Gastroesophageal sphincter (tissue), 4 donors: ENCODE data around the gene TMEM115. TPM values are rescaled to one million over a fixed set of nuclear protein-coding genes. Genes with fewer than 3 reads are reported as not detected.

ENCODE experiments used
- ATAC-seq: fragments of 150-250 bp; one replicate; pipeline ENCODE4 v1.9.1; 2016; ENCODE audit warnings: mild to moderate bottlenecking, moderate library complexity
- H3K27ac ChIP-seq, 4 donors: fragments of 200-600 bp; sonication (generic) in 3 of 4; 1 replicate in 3 of 4; 2 replicates in 1 of 4; pipeline ENCODE4 v1.5.1; 2016 to 2019
- H3K27me3 ChIP-seq: fragments of 200-600 bp; sonication (generic); one replicate; pipeline ENCODE4 v1.5.1; 2019
- H3K36me3 ChIP-seq, 2 donors: fragments of 200-600 bp; sonication (generic); one replicate each; pipeline ENCODE4 v1.5.1; 2019; ENCODE audit warnings: control low read depth in 1 of 2
- H3K4me1 ChIP-seq, 3 donors: fragments of 200-600 bp; sonication (generic); 1 replicate in 2 of 3; 2 replicates in 1 of 3; pipeline ENCODE4 v1.5.1; 2016 to 2019; ENCODE audit warnings: control low read depth in 2 of 3
- H3K4me3 ChIP-seq, 2 donors: fragments of 200-600 bp; sonication (generic); one replicate each; pipeline ENCODE4 v1.5.1; 2019; ENCODE audit warnings: mild to moderate bottlenecking in 1 of 2, moderate library complexity in 1 of 2
- H3K9me3 ChIP-seq, 3 donors: fragments of 200-600 bp; sonication (generic); one replicate each; pipeline ENCODE4 v1.5.1; 2017 to 2019; ENCODE audit warnings: control low read depth in 2 of 3
- CTCF ChIP-seq, 4 experiments: fragments of 200-600 bp in 2 of 4; fragments of 450-650 bp in 2 of 4; sonication (generic) in 1 of 4; IDR thresholded peaks; one replicate each; pipeline ENCODE4 v1.5.1; 2017 to 2019; ENCODE audit warnings: antibody characterized with exemption in 4 of 4, mild to moderate bottlenecking in 2 of 4, moderate library complexity in 2 of 4
- EP300 ChIP-seq: sonication (generic); formaldehyde crosslinking; IDR thresholded peaks from one replicate; pipeline ENCODE4 v1.6.1; 2017; ENCODE audit warnings: antibody characterized with exemption, mild to moderate bottlenecking
- POLR2A ChIP-seq, 2 donors: fragments of 450-650 bp; IDR thresholded peaks; one replicate each; pipeline ENCODE4 v1.6.1; 2017; ENCODE audit warnings: antibody characterized with exemption in 2 of 2, mild to moderate bottlenecking in 2 of 2, moderate library complexity in 1 of 2
- POLR2AphosphoS5 ChIP-seq: sonication (generic); formaldehyde crosslinking; IDR thresholded peaks from one replicate; pipeline ENCODE4 v1.6.1; 2017; ENCODE audit warnings: antibody characterized with exemption
- WGBS, 2 donors: methylation state at CpG; one replicate each; pipeline ENCODE4 v1.1.5; 2018; ENCODE audit warnings: low coverage in 1 of 2; 5-methylcytosine and 5-hydroxymethylcytosine counted together
- total RNA-seq, 4 donors: library from RNA; depleted of rRNA; stranded (reverse); fragments of >200 nt; gene quantifications; one replicate each; pipeline ENCODE4 v1.1.0, GENCODE V29; 2016

TMEM115 gene
- total RNA-seq, 4 donors from 2014 or later: 41.1 to 66.2 (median 55.7) TPM

- TF ChIP-seq CTCF (IDR thresholded peaks at IDR 0.05) (peak in 2 of 4 experiments; percentile 13 to 19), POLR2A (IDR thresholded peaks at IDR 0.05) (no peak), POLR2AphosphoS5 (peak; percentile 54), EP300 (no peak)
- peak overlapping the region in 1 of 2 donors; percentile 89 for H3K4me3 ChIP-seq
- ATAC-seq: peak; percentile 14
- peak overlapping the region; percentile 12 to 97 (median 95) for H3K27ac ChIP-seq
- no peaks in the 10 kb centered on the region for H3K9me3 ChIP-seq
- no CpG with 5 or more reads among the region's 5 CpGs for WGBS, 2 donors
- peaks cover 0 to 91% (median 47%) of the 10 kb centered on the region in 3 donors for H3K4me1 ChIP-seq
- peaks cover 0 to 32% of the 10 kb centered on the region in 2 donors for H3K36me3 ChIP-seq
- no peaks in the 10 kb centered on the region for H3K27me3 ChIP-seq
Observed at GRCh38 chr3:50323614-50324199, 35.6 kb downstream of the TMEM115 start.

GRCh38 chr3:50323092-50323600, 36.2 kb downstream of the TMEM115 start:
- 40% methylated on average over 1 to 2 of the region's 4 CpGs for WGBS, 2 donors
- peak; percentile 5 for ATAC-seq

DNA sequence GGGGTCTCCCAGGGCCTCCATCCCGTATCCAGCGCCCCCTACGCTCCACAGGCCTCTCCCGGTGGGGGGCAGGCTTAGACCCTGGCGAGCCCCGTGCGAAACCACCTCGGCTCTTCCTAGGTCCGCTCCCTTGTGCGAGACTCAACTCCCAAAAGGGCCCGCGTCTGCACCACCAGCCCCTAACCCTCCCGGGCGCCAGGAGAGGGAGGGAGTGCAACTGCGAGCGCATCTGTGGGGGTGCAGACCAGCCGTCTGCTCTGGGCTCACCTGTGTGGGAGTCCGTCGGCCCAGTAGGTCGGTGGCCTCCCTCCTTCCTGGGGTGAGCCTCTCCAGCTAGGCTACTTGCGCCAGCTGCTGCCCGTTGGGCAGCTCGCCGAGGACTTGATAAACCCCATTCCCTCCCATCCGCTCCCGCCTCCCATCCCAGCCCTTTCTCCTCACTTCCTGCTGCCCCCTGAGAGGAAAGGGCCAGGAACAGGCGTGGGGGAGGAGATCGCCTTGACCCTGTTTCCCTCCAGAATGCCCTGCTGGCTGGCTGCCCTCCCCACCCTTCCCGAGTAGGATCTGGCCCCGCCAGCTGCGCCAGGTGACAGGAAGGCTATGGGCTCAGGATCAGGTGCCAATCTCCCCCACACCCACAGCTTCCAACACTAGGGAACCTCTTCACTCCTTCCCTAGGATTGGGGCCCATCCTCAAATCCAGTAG, 36.8 kb downstream of the TMEM115 start, which contains the start of gene HYAL2:
Gene HYAL2 (minus strand): TSS at position 360 of the 706 bp plus-strand sequence. CDS start 2,256 bp downstream, outside the sequence.
- no peak for TF ChIP-seq EP300
- peak; percentile 36 for TF ChIP-seq POLR2AphosphoS5
- peak in 1 of 2 donors; percentile 19 for TF ChIP-seq POLR2A (IDR thresholded peaks at IDR 0.05)
- TF ChIP-seq CTCF (IDR thresholded peaks at IDR 0.05): no peak
- Histone ChIP-seq H3K36me3 (peaks cover 0 to 43% of the 10 kb centered on the region in 2 donors), H3K27me3 (no peaks in the 10 kb centered on the region), H3K9me3 (no peaks in the 10 kb centered on the region), H3K4me1 (peaks cover 0 to 93% (median 46%) of the 10 kb centered on the region in 3 donors), H3K4me3 (peak within 1 kb of the TSS; percentile 51 to 89), H3K27ac (peak within 1 kb of the TSS; percentile 61 to 97 (median 95))
- WGBS, 2 donors: 44% methylated on average over 3 of the region's 31 CpGs; no CpG with 5 or more reads in 1 of the 2 donors
- peak; percentile 2 for ATAC-seq

More at GRCh38 chr3:50323092-50323600, 36.2 kb downstream of the TMEM115 start:
- TF ChIP-seq EP300: no peak
- no peak for TF ChIP-seq CTCF (IDR thresholded peaks at IDR 0.05)
- no peak for TF ChIP-seq POLR2AphosphoS5
- TF ChIP-seq POLR2A (IDR thresholded peaks at IDR 0.05): no peak
- H3K36me3 ChIP-seq: peaks cover 0 to 37% of the 10 kb centered on the region in 2 donors
- H3K4me1 ChIP-seq: peaks cover 0 to 91% (median 46%) of the 10 kb centered on the region in 3 donors
- H3K27me3 ChIP-seq: no peaks in the 10 kb centered on the region
- peak overlapping the region in 3 of 4 donors; percentile 94 to 97 (median 96) for H3K27ac ChIP-seq
- H3K4me3 ChIP-seq: peak overlapping the region in 1 of 2 donors; percentile 89
- no peaks in the 10 kb centered on the region for H3K9me3 ChIP-seq

GRCh38 chr3:50322115-50322385, 37.3 kb downstream of the TMEM115 start:
- Histone ChIP-seq H3K27ac (peak overlapping the region; percentile 36 to 97 (median 95)), H3K4me1 (peaks cover 0 to 93% (median 46%) of the 10 kb centered on the region in 3 donors), H3K4me3 (peak overlapping the region; percentile 51 to 89), H3K36me3 (peaks cover 0 to 48% of the 10 kb centered on the region in 2 donors), H3K27me3 (no peaks in the 10 kb centered on the region), H3K9me3 (no peaks in the 10 kb centered on the region)
- TF ChIP-seq EP300: no peak
- peak in 1 of 2 donors; percentile 24 for TF ChIP-seq POLR2A (IDR thresholded peaks at IDR 0.05)
- TF ChIP-seq POLR2AphosphoS5: no peak
- TF ChIP-seq CTCF (IDR thresholded peaks at IDR 0.05): no peak
- 10% methylated on average over 2 of the region's 14 CpGs; no CpG with 5 or more reads in 1 of the 2 donors for WGBS, 2 donors
- no peak for ATAC-seq
